Epithelial cell of proximal tubule (primary cell): ENCODE results near the gene PTPRCAP. TPM values are rescaled to one million over a fixed set of nuclear protein-coding genes. Genes with fewer than 3 reads are reported as not detected.
A peak's percentile ranks its signal among the peaks of the same experiment; 100 is the strongest.
"Not testable (repeated sequence)": the region's sequence is repeated elsewhere in the genome, so short reads cannot be mapped to it uniquely, and the experiment has no call there.

Experiments
- DNase-seq: peaks from one replicate; pipeline ENCODE4 v3.0.0-alpha.2; 2011; ENCODE audit warnings: low read depth
- H3K4me3 ChIP-seq: 2 replicates; pipeline ENCODE4 v1.5.1; 2011; ENCODE audit warnings: low read depth, mild to moderate bottlenecking, low read length
- CTCF ChIP-seq: conservative IDR thresholded peaks from 2 replicates; pipeline ENCODE4 v1.5.1; 2012; ENCODE audit warnings: low read depth, mild to moderate bottlenecking, low read length
- total RNA-seq: library from RNA; depleted of rRNA; stranded (reverse); fragments of >200 nt; gene quantifications from 2 replicates; pipeline ENCODE4 v1.2.3, GENCODE V29; 2015

The PTPRCAP gene
- total RNA-seq, 1 donor from 2014 or later: 3.6 TPM

DNA sequence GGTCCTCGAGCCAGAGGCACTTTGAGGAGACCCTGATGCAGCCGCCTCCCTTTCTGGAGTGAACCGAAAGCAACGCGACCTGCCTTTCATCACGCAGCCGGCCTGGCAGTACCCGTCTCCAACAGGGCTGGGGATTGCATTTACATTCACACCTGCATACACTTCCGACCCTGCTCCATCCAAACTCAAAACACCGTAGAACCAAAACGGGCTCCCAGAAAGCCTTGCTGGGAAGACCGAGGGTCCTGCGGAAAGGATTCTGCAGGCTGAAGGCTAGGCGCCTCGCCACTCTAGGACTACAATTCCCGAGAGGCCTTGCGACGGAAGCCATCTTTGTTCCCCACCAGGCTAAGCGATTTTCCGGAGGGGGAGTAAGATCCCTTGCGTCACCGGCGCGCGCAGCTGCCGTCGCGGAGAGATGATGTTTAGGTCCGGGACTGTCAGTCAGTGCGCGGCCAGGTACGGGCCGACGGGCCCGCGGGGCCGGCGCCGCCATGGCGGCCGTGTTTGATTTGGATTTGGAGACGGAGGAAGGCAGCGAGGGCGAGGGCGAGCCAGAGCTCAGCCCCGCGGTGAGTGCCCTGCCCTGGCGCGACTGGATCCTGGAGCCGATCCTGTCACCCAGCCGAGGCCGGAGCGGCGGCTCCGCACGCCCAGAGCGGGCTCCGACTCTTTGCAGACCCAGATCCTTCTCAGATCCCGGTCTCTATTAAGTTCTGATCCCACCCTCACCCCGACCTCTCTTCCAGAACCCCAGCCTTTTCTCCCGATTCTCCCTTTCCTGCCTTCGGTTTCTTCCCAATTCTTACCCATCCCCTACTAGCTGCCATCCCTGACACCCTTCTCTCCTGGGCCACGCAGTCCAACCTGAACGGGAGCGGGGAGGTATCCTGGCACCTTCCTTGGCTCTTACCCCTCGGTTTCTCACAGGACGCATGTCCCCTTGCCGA is 9.2 kb downstream of the PTPRCAP start, which contains the start of gene RPS6KB2:
TSS of gene RPS6KB2 (plus strand) at position 443 of the 950 bp plus-strand sequence. CDS start at position 495, 52 bp downstream.
- TF ChIP-seq CTCF: no peak
- DNase-seq: peak; percentile 80
- H3K4me3 ChIP-seq: peak within 1 kb of the TSS; percentile 100

DNA sequence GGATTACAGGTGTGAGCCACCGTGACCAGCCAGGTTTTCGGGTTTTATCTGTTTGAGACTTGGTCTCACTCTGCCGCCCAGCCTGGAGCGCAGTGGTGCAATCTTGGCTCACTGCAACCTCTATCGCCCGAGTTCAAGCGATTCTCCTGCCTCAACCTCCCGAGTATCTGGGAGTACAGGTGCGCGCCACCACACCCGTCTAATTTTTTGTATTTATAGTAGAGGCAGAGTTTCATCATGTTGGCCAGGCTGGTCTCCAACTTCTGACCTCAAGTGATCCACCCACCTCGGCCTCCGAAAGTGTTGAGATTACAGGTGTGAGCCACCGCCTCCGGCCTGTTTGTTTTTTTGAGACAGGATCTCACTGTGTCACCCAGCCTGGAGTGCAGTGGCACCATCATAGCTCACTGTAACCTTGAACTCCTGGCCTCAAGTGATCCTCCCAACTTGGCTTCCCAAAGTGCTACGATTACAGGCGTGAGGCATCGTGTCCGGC is 10.1 kb downstream of the PTPRCAP start:
- not testable (repeated sequence) for DNase-seq
- H3K4me3 ChIP-seq: peak overlapping the region; percentile 100

DNA sequence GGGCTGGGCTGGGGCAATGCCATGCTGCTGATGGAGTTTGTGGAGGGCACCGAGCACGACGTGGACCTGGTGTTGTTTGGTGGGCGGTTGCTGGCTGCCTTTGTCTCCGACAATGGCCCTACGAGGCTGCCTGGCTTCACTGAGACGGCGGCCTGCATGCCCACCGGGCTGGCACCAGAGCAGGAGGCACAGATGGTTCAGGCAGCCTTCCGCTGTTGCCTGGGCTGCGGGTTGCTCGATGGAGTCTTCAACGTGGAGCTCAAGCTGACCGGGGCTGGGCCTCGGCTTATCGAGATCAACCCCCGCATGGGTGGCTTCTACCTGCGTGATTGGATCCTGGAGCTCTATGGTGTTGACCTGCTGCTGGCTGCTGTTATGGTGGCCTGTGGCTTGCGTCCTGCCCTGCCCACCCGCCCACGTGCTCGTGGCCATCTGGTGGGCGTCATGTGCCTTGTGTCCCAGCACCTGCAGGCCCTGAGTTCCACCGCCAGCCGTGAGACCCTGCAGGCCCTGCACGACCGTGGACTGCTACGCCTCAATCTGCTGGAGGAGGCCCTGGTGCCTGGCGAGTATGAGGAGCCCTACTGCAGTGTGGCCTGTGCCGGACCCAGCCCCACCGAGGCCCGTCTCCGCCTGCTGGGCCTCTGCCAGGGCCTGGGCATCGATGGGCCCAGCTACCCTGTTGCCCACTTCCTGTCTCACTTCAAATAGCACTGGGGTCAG is 13.4 kb downstream of the PTPRCAP start:
- no peak for TF ChIP-seq CTCF
- H3K4me3 ChIP-seq: no peak overlapping the region
- no peak for DNase-seq

DNA sequence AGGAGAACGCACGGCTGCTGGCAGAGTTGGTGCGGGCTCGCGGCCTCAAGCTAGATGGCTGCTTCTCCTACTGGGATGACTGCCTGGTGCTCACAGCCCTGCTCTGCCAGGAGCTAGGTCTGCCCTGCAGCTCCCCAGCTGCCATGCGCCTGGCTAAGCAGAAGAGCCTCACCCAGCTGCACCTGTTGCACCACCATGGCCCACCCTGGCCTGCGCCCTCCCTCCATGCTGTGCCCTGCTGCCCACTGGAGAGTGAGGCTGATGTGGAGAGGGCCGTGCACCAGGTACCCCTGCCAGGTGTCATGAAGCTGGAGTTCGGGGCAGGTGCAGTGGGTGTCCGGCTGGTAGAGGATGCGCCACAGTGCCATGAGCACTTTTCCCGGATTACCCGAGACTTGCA is 14.0 kb downstream of the PTPRCAP start:
- no peak overlapping the region for H3K4me3 ChIP-seq
- no peak for TF ChIP-seq CTCF
- no peak for DNase-seq

- TF ChIP-seq CTCF: no peak
- no peak for DNase-seq
- H3K4me3 ChIP-seq: no peak overlapping the region
These were observed 14.6 kb downstream of the PTPRCAP start for GRCh38 chr11:67422891-67423290.

- no peak for DNase-seq
- H3K4me3 ChIP-seq: peak overlapping the region; percentile 34
- TF ChIP-seq CTCF: no peak
These were observed 16.0 kb downstream of the PTPRCAP start for GRCh38 chr11:67421430-67422031.
